Neural cell (in vitro differentiated cells): ENCODE data around the gene TMEM273. TPM values are rescaled to one million over a fixed set of nuclear protein-coding genes. Genes with fewer than 3 reads are reported as not detected.

Experiments used
- H2AFZ ChIP-seq: fragments of 200-600, 300-800 bp; sonication (generic), shearing (Covaris generic); 2 replicates; pipeline ENCODE4 v1.6.0; 2014; ENCODE audit warnings: low read depth, mild to moderate bottlenecking, antibody characterized with exemption, low read length, moderate library complexity
- H3F3A ChIP-seq: fragments of 200-600 bp; shearing (Covaris generic); 2 replicates; pipeline ENCODE4 v1.6.1; 2016; ENCODE audit warnings: mild to moderate bottlenecking, moderate library complexity, mixed read lengths, antibody characterized with exemption, low read length; ENCODE audit not compliant: insufficient read depth, poor library complexity, severe bottlenecking
- H3K27ac ChIP-seq: fragments of 200-600, 300-800 bp; sonication (generic), shearing (Covaris generic); 2 replicates; pipeline ENCODE4 v1.5.1; 2014; ENCODE audit warnings: mild to moderate bottlenecking, low read length, moderate library complexity
- H3K27me3 ChIP-seq: fragments of 300-800, 200-600 bp; sonication (generic), shearing (Covaris generic); 2 replicates; pipeline ENCODE4 v1.6.0; 2014; ENCODE audit warnings: mild to moderate bottlenecking, low read depth, low read length, moderate library complexity; ENCODE audit not compliant: insufficient read depth
- H3K36me3 ChIP-seq: fragments of 300-800, 200-600 bp; sonication (generic), shearing (Covaris generic); 2 replicates; pipeline ENCODE4 v1.5.1; 2014; ENCODE audit warnings: mild to moderate bottlenecking, antibody characterized with exemption, low read length, moderate library complexity; ENCODE audit not compliant: insufficient read depth
- H3K4me2 ChIP-seq: fragments of 300-800, 200-600 bp; sonication (generic), shearing (Covaris generic); 2 replicates; pipeline ENCODE4 v1.6.0; 2014; ENCODE audit warnings: mild to moderate bottlenecking, low read length
- H3K4me3 ChIP-seq: fragments of 300-800, 200-600 bp; sonication (generic), shearing (Covaris generic); 2 replicates; pipeline ENCODE4 v1.5.1; 2014; ENCODE audit warnings: mild to moderate bottlenecking, low read length, moderate library complexity
- H3K79me2 ChIP-seq: fragments of 200-600 bp; shearing (Covaris generic); replicated peaks from 2 replicates; pipeline ENCODE4 v1.6.0; 2014; ENCODE audit warnings: mild to moderate bottlenecking, low read length, moderate library complexity; ENCODE audit not compliant: insufficient read depth
- H3K9ac ChIP-seq: fragments of 300-800, 200-600 bp; sonication (generic), shearing (Covaris generic); 2 replicates; pipeline ENCODE4 v1.6.1; 2016; ENCODE audit warnings: mild to moderate bottlenecking, low read length, mixed read lengths
- H3K9me2 ChIP-seq: fragments of 200-600 bp; shearing (Covaris generic); 2 replicates; pipeline ENCODE4 v1.6.1; 2016; ENCODE audit warnings: mild to moderate bottlenecking, low read length, mixed read lengths; ENCODE audit not compliant: insufficient read depth
- H3K9me3 ChIP-seq: fragments of 200-600, 300-800 bp; sonication (generic), shearing (Covaris generic); 2 replicates; pipeline ENCODE4 v1.6.1; 2016; ENCODE audit warnings: mild to moderate bottlenecking, mixed run types, low read length, moderate library complexity, mixed read lengths
- H4K20me1 ChIP-seq: fragments of 200-600 bp; shearing (Covaris generic); 2 replicates; pipeline ENCODE4 v1.6.1; 2016; ENCODE audit warnings: mild to moderate bottlenecking, mixed run types; ENCODE audit not compliant: insufficient read depth
- CTCF ChIP-seq: fragments of 450-650 bp; IDR thresholded peaks from 2 replicates; pipeline ENCODE4 v1.5.1; 2014; ENCODE audit warnings: antibody characterized with exemption, mild to moderate bottlenecking, moderate library complexity; ENCODE audit not compliant: poor library complexity, severe bottlenecking
- EP300 ChIP-seq: fragments of 450-650 bp; conservative IDR thresholded peaks from 2 replicates; pipeline ENCODE4 v1.6.1; 2014; ENCODE audit warnings: antibody characterized with exemption, mild to moderate bottlenecking, moderate library complexity; ENCODE audit not compliant: poor library complexity, severe bottlenecking
- EZH2 ChIP-seq: fragments of 200-600, 300-800 bp; shearing (Covaris generic), sonication (generic); IDR thresholded peaks from 2 replicates; pipeline ENCODE4 v1.6.1; 2014; ENCODE audit warnings: antibody characterized with exemption, low read length, borderline replicate concordance, mild to moderate bottlenecking; ENCODE audit not compliant: insufficient read depth, poor library complexity, severe bottlenecking
- MXI1 ChIP-seq: fragments of 450-650 bp; conservative IDR thresholded peaks from 2 replicates; pipeline ENCODE4 v1.6.1; 2014; ENCODE audit warnings: antibody characterized with exemption, mild to moderate bottlenecking; ENCODE audit not compliant: poor library complexity, severe bottlenecking
- POLR2AphosphoS5 ChIP-seq: IDR thresholded peaks from 2 replicates; pipeline ENCODE4 v1.6.1; 2012
- RAD21 ChIP-seq: fragments of 450-650 bp; conservative IDR thresholded peaks from 2 replicates; pipeline ENCODE4 v1.6.1; 2014; ENCODE audit warnings: antibody characterized with exemption, mild to moderate bottlenecking, moderate library complexity
- REST ChIP-seq: IDR thresholded peaks from 2 replicates; pipeline ENCODE4 v1.6.1; 2012; ENCODE audit warnings: borderline replicate concordance
- SMC3 ChIP-seq: fragments of 450-650 bp; conservative IDR thresholded peaks from 2 replicates; pipeline ENCODE4 v1.6.1; 2014; ENCODE audit warnings: antibody characterized with exemption, mild to moderate bottlenecking, moderate library complexity; ENCODE audit not compliant: poor library complexity
- TAF1 ChIP-seq: IDR thresholded peaks from 2 replicates; pipeline ENCODE4 v1.6.1; 2012; ENCODE audit warnings: low read depth
- polyA plus RNA-seq: library from polyadenylated mRNA; depleted of rRNA; stranded (reverse); fragments of >200 nt; gene quantifications from 2 replicates; pipeline ENCODE4 v1.2.3, GENCODE V29; 2014

Gene TMEM273
- polyA plus RNA-seq, 1 donor from 2014 or later: not detected

- Histone ChIP-seq H3K9me2 (no peaks in the 10 kb centered on the region), H3K4me2 (no peak overlapping the region), H3K9ac (no peak overlapping the region), H3K4me3 (no peak overlapping the region), H3K27ac (no peak overlapping the region), H3K36me3 (no peaks in the 10 kb centered on the region), H2AFZ (no peak overlapping the region), H3K79me2 (no peaks in the 10 kb centered on the region), H3K9me3 (no peaks in the 10 kb centered on the region), H3K27me3 (no peaks in the 10 kb centered on the region), H4K20me1 (no peaks in the 10 kb centered on the region), H3F3A (no peaks in the 10 kb centered on the region)
- TF ChIP-seq EZH2: no peak
- no peak for TF ChIP-seq TAF1
- TF ChIP-seq MXI1: no peak
- TF ChIP-seq CTCF: no peak
- TF ChIP-seq EP300: no peak
- TF ChIP-seq RAD21: no peak
- TF ChIP-seq REST: no peak
- no peak for TF ChIP-seq SMC3
- TF ChIP-seq POLR2AphosphoS5: no peak
Observed at GRCh38 chr10:49107111-49107886, 80.9 kb downstream of the TMEM273 start.

- H3K27ac ChIP-seq: no peak overlapping the region
- H3K79me2 ChIP-seq: no peaks in the 10 kb centered on the region
- H3K36me3 ChIP-seq: no peaks in the 10 kb centered on the region
- no peaks in the 10 kb centered on the region for H4K20me1 ChIP-seq
- H3K9me3 ChIP-seq: no peaks in the 10 kb centered on the region
- H2AFZ ChIP-seq: no peak overlapping the region
- H3K27me3 ChIP-seq: no peaks in the 10 kb centered on the region
- H3K4me2 ChIP-seq: no peak overlapping the region
- no peaks in the 10 kb centered on the region for H3F3A ChIP-seq
- no peak overlapping the region for H3K9ac ChIP-seq
- TF ChIP-seq REST (no peak), TAF1 (no peak), SMC3 (no peak), POLR2AphosphoS5 (no peak), MXI1 (no peak), RAD21 (no peak), EZH2 (no peak), CTCF (no peak), EP300 (no peak)
- no peak overlapping the region for H3K4me3 ChIP-seq
- no peaks in the 10 kb centered on the region for H3K9me2 ChIP-seq
Observed at GRCh38 chr10:49106451-49106850, 81.7 kb downstream of the TMEM273 start.
